T-cell (primary cell): ENCODE results near the gene FCMR. TPM values are rescaled to one million over a fixed set of nuclear protein-coding genes. Genes with fewer than 3 reads are reported as not detected.

Experiments used
- ATAC-seq, 4 experiments: fragments of 200-7000 bp in 3 of 4; fragments of 150-1000 bp in 1 of 4; cut with Tn5 transposase; replicated peaks in 1 of 4; 1 replicate in 3 of 4; 2 replicates in 1 of 4; pipeline ENCODE4 v1.10.0; 2021; ENCODE audit warnings: moderate library complexity in 3 of 4, mild to moderate bottlenecking in 2 of 4, moderate number of reproducible peaks in 1 of 4
- CTCF ChIA-PET, 2 donors: fragments of 300-600 bp; sonication (Branson Sonifier 250); formaldehyde crosslinking; loops; one replicate each; lab custom pipeline; 2022; ENCODE audit warnings: antibody characterized with exemption in 2 of 2; lab: Charles Lee
- POLR2A ChIA-PET, 2 donors: fragments of 300-600 bp; sonication (Branson Sonifier 250); formaldehyde crosslinking; loops; one replicate each; lab custom pipeline; 2022; ENCODE audit warnings: antibody characterized with exemption in 2 of 2; lab: Charles Lee
- DNase-seq, 35 experiments: peaks; one replicate each; pipeline versions ENCODE4 v3.0.0 to v3.0.0-alpha.2; 2013 to 2023
- H3K27ac ChIP-seq: one replicate; pipeline ENCODE4 v1.5.1; 2013; ENCODE audit warnings: low read length
- H3K27me3 ChIP-seq, 2 experiments: replicated peaks in 1 of 2; 1 replicate in 1 of 2; 2 replicates in 1 of 2; pipeline versions ENCODE4 v1.6.1 to v1.7.0; 2013; ENCODE audit warnings: low read length in 1 of 2, mixed read lengths in 1 of 2; ENCODE audit not compliant: control insufficient read depth in 2 of 2, insufficient read depth in 2 of 2; ENCODE audit errors: extremely low read depth in 1 of 2
- H3K36me3 ChIP-seq, 2 donors: 1 replicate in 1 of 2; 2 replicates in 1 of 2; pipeline versions ENCODE4 v1.6.1 to v1.7.0; 2013; ENCODE audit warnings: low read length in 1 of 2; ENCODE audit not compliant: control insufficient read depth in 2 of 2, insufficient read depth in 1 of 2; ENCODE audit errors: extremely low read depth in 1 of 2
- H3K4me1 ChIP-seq, 2 experiments: 1 replicate in 1 of 2; 2 replicates in 1 of 2; pipeline versions ENCODE4 v1.6.1 to v1.7.0; 2013; ENCODE audit warnings: low read length in 2 of 2, mixed read lengths in 1 of 2; ENCODE audit not compliant: insufficient read depth in 2 of 2, control insufficient read depth in 1 of 2; ENCODE audit errors: extremely low read depth in 1 of 2
- H3K4me3 ChIP-seq, 2 donors: 1 replicate in 1 of 2; 2 replicates in 1 of 2; pipeline versions ENCODE4 v1.5.1 to v1.7.0; 2013; ENCODE audit warnings: mild to moderate bottlenecking in 2 of 2, low read length in 1 of 2, moderate library complexity in 1 of 2; ENCODE audit not compliant: control insufficient read depth in 1 of 2; ENCODE audit errors: extremely low read depth in 1 of 2
- H3K9me3 ChIP-seq: 2 replicates; pipeline ENCODE4 v1.7.0; 2013
- H3K27ac Mint-ChIP-seq, 2 donors: one replicate each; pipeline ENCODE4 v1.8.0; 2020 to 2021; ENCODE audit warnings: mild to moderate bottlenecking in 2 of 2, mixed read lengths in 2 of 2
- H3K27me3 Mint-ChIP-seq, 2 donors: one replicate each; pipeline ENCODE4 v1.8.0; 2021 to 2022; ENCODE audit warnings: mixed read lengths in 2 of 2
- H3K36me3 Mint-ChIP-seq: one replicate; pipeline ENCODE4 v1.8.0; 2021; ENCODE audit warnings: mixed read lengths
- H3K4me1 Mint-ChIP-seq, 3 donors: one replicate each; pipeline ENCODE4 v1.8.0; 2020 to 2022; ENCODE audit warnings: mixed read lengths in 3 of 3, mild to moderate bottlenecking in 1 of 3
- H3K4me3 Mint-ChIP-seq, 3 donors: one replicate each; pipeline ENCODE4 v1.8.0; 2020 to 2022; ENCODE audit warnings: mild to moderate bottlenecking in 3 of 3, mixed read lengths in 3 of 3, moderate library complexity in 3 of 3
- H3K9me3 Mint-ChIP-seq, 3 donors: one replicate each; pipeline ENCODE4 v1.8.0; 2020 to 2022; ENCODE audit warnings: mixed read lengths in 3 of 3
- WGBS: methylation state at CpG from one replicate; pipeline ENCODE4 v1.1.5; 2013; ENCODE audit warnings: missing lambda C conversion rate; ENCODE audit not compliant: insufficient coverage; 5-methylcytosine and 5-hydroxymethylcytosine counted together
- total RNA-seq, 35 experiments: library from RNA in 6 of 35; stranded (reverse) in 6 of 35; fragments of 120-200 nt in 1 of 35; gene quantifications; one replicate each; pipeline versions ENCODE4 v1.2.1 to v1.2.4 and lab custom pipeline; 2013 to 2026

Gene FCMR
- total RNA-seq, 5 donors from 2014 or later (not counting 1 experiment from before 2014, with no cell fraction given): 275 to 576 (median 453) TPM

- Histone ChIP-seq H3K9me3 (no peaks in the 10 kb centered on the region), H3K4me1 (peaks cover 0 to 6% of the 10 kb centered on the region in 2 experiments), H3K27ac (no peak overlapping the region), H3K36me3 (no peaks in the 10 kb centered on the region), H3K4me3 (no peak overlapping the region), H3K27me3 (no peaks in the 10 kb centered on the region)
- no peaks in the 10 kb centered on the region for H3K36me3 Mint-ChIP-seq
- WGBS: 90% methylated on average over 2 of the region's 2 CpGs
- CTCF ChIA-PET: interaction anchor here (0.5 to 0.6 kb wide), 3 partner anchors 130 to 260 kb away, joined by 3 to 4 read pairs (median 3); no protein-coding TSS in a partner anchor
- H3K4me3 Mint-ChIP-seq: no peak overlapping the region
- ATAC-seq (no peak), DNase-seq (no peak)
- no peaks in the 10 kb centered on the region for H3K9me3 Mint-ChIP-seq
- H3K4me1 Mint-ChIP-seq: peaks cover 13 to 23% (median 21%) of the 10 kb centered on the region in 3 donors
- POLR2A ChIA-PET: no interaction called here
- no peak overlapping the region for H3K27ac Mint-ChIP-seq
- no peaks in the 10 kb centered on the region for H3K27me3 Mint-ChIP-seq
Measured at GRCh38 chr1:206958144-206958543, 36.4 kb upstream of the FCMR start.

GRCh38 chr1:206957639-206958038, 35.9 kb upstream of the FCMR start:
- Mint-ChIP-seq H3K4me1 (peaks cover 10 to 18% (median 16%) of the 10 kb centered on the region in 3 donors), H3K36me3 (no peaks in the 10 kb centered on the region), H3K27ac (no peak overlapping the region), H3K9me3 (no peaks in the 10 kb centered on the region), H3K27me3 (no peaks in the 10 kb centered on the region), H3K4me3 (no peak overlapping the region)
- H3K4me1 ChIP-seq: peaks cover 0 to 6% of the 10 kb centered on the region in 2 experiments
- no peak for ATAC-seq
- H3K36me3 ChIP-seq: no peaks in the 10 kb centered on the region
- ChIA-PET POLR2A (no interaction called here), CTCF (interaction anchor here (0.5 kb wide), 2 partner anchors 243 to 259 kb away, joined by 3 to 4 read pairs; no protein-coding TSS in a partner anchor)
- no peaks in the 10 kb centered on the region for H3K9me3 ChIP-seq
- no peak for DNase-seq
- H3K27me3 ChIP-seq: no peaks in the 10 kb centered on the region
- H3K4me3 ChIP-seq: no peak overlapping the region
- 94% methylated on average over 2 of the region's 5 CpGs for WGBS
- H3K27ac ChIP-seq: no peak overlapping the region

GRCh38 chr1:206955476-206956451, 34.0 kb upstream of the FCMR start:
- ChIA-PET CTCF (no interaction called here), POLR2A (interaction anchor here in 1 of 2 donors (0.7 kb wide), 1 partner anchor 10 kb away, joined by 3 read pairs; no protein-coding TSS in a partner anchor)
- H3K4me1 ChIP-seq: no peaks in the 10 kb centered on the region
- H3K4me1 Mint-ChIP-seq: peaks cover 0 to 6% (median 3%) of the 10 kb centered on the region in 3 donors
- WGBS: 70% methylated on average over 7 of the region's 11 CpGs
- H3K27me3 Mint-ChIP-seq: no peaks in the 10 kb centered on the region
- H3K9me3 Mint-ChIP-seq: no peaks in the 10 kb centered on the region
- no peak overlapping the region for H3K4me3 ChIP-seq
- no peak for ATAC-seq
- DNase-seq: no peak
- H3K27ac Mint-ChIP-seq: no peak overlapping the region
- no peaks in the 10 kb centered on the region for H3K9me3 ChIP-seq
- H3K4me3 Mint-ChIP-seq: no peak overlapping the region
- H3K27ac ChIP-seq: no peak overlapping the region
- no peaks in the 10 kb centered on the region for H3K36me3 Mint-ChIP-seq
- H3K36me3 ChIP-seq: no peaks in the 10 kb centered on the region
- H3K27me3 ChIP-seq: no peaks in the 10 kb centered on the region

GRCh38 chr1:206954459-206955342, 33.0 kb upstream of the FCMR start:
- DNase-seq (no peak), ATAC-seq (no peak)
- Histone ChIP-seq H3K27me3 (no peaks in the 10 kb centered on the region), H3K9me3 (no peaks in the 10 kb centered on the region), H3K4me3 (no peak overlapping the region), H3K4me1 (no peaks in the 10 kb centered on the region), H3K27ac (no peak overlapping the region), H3K36me3 (no peaks in the 10 kb centered on the region)
- Mint-ChIP-seq H3K36me3 (peaks cover 4% of the 10 kb centered on the region), H3K4me1 (peaks cover 0 to 6% (median 3%) of the 10 kb centered on the region in 3 donors), H3K9me3 (peaks cover 0 to 4% (median 0%) of the 10 kb centered on the region in 3 donors), H3K27me3 (no peaks in the 10 kb centered on the region), H3K4me3 (no peak overlapping the region), H3K27ac (peak overlapping the region in 1 of 2 donors; percentile 16)
- ChIA-PET CTCF (interaction anchor here in 1 of 2 donors (1.1 kb wide), 1 partner anchor 410 kb away, joined by 4 read pairs; no protein-coding TSS in a partner anchor), POLR2A (interaction anchor here in 1 of 2 donors (0.6 kb wide), 1 partner anchor 11 kb away, joined by 3 read pairs; no protein-coding TSS in a partner anchor)
- 93% methylated on average over 4 of the region's 10 CpGs for WGBS

GRCh38 chr1:206953626-206954025, 31.9 kb upstream of the FCMR start:
- ChIA-PET POLR2A (no interaction called here), CTCF (no interaction called here)
- peaks cover 4% of the 10 kb centered on the region for H3K36me3 Mint-ChIP-seq
- Histone ChIP-seq H3K27me3 (no peaks in the 10 kb centered on the region), H3K9me3 (no peaks in the 10 kb centered on the region), H3K36me3 (no peaks in the 10 kb centered on the region), H3K27ac (no peak overlapping the region), H3K4me1 (no peaks in the 10 kb centered on the region), H3K4me3 (no peak overlapping the region)
- H3K4me1 Mint-ChIP-seq: peaks cover 0 to 6% (median 3%) of the 10 kb centered on the region in 3 donors
- ATAC-seq (no peak), DNase-seq (no peak)
- H3K27me3 Mint-ChIP-seq: no peaks in the 10 kb centered on the region
- 89% methylated on average over 2 of the region's 2 CpGs for WGBS
- H3K27ac Mint-ChIP-seq: no peak overlapping the region
- H3K4me3 Mint-ChIP-seq: no peak overlapping the region
- peaks cover 0 to 4% (median 0%) of the 10 kb centered on the region in 3 donors for H3K9me3 Mint-ChIP-seq

- H3K27ac Mint-ChIP-seq: no peak overlapping the region
Measured at GRCh38 chr1:206953126-206953525, 31.4 kb upstream of the FCMR start.

More at GRCh38 chr1:206953126-206953525, 31.4 kb upstream of the FCMR start:
- DNase-seq (no peak), ATAC-seq (no peak)
- Histone ChIP-seq H3K27me3 (no peaks in the 10 kb centered on the region), H3K36me3 (no peaks in the 10 kb centered on the region), H3K27ac (no peak overlapping the region), H3K9me3 (no peaks in the 10 kb centered on the region), H3K4me1 (no peaks in the 10 kb centered on the region), H3K4me3 (no peak overlapping the region)
- Mint-ChIP-seq H3K4me3 (no peak overlapping the region), H3K27me3 (no peaks in the 10 kb centered on the region), H3K4me1 (peaks cover 0 to 6% (median 3%) of the 10 kb centered on the region in 3 donors), H3K36me3 (peaks cover 4% of the 10 kb centered on the region), H3K9me3 (peaks cover 0 to 4% (median 0%) of the 10 kb centered on the region in 3 donors)
- 88% methylated on average over 1 of the region's 3 CpGs for WGBS
- ChIA-PET CTCF (interaction anchor here in 1 of 2 donors (0.7 kb wide), 1 partner anchor 387 kb away, joined by 3 read pairs; no protein-coding TSS in a partner anchor), POLR2A (no interaction called here)
